Vagina (tissue), 2 donors: ENCODE data around the gene ARPP21. TPM values are rescaled to one million over a fixed set of nuclear protein-coding genes. Genes with fewer than 3 reads are reported as not detected.
"Not testable (repeated sequence)": the region's sequence is repeated elsewhere in the genome, so short reads cannot be mapped to it uniquely, and the experiment has no call there.

Experiments
- DNase-seq, 2 donors: peaks; one replicate each; pipeline ENCODE4 v3.0.0-alpha.2; 2017; ENCODE audit errors: extremely low spot score in 2 of 2
- H3K27ac ChIP-seq: fragments of 200-600 bp; sonication (generic); one replicate; pipeline ENCODE4 v1.5.1; 2019
- H3K27me3 ChIP-seq: fragments of 200-600 bp; sonication (generic); one replicate; pipeline ENCODE4 v1.5.1; 2019
- H3K36me3 ChIP-seq, 2 donors: fragments of 200-600 bp; sonication (generic); one replicate each; pipeline ENCODE4 v1.5.1; 2017 to 2019
- H3K4me1 ChIP-seq: fragments of 200-600 bp; sonication (generic); one replicate; pipeline ENCODE4 v1.5.1; 2019
- H3K4me3 ChIP-seq, 2 donors: fragments of 200-600 bp; sonication (generic); 1 replicate in 1 of 2; 2 replicates in 1 of 2; pipeline ENCODE4 v1.5.1; 2016 to 2019
- H3K9me3 ChIP-seq: fragments of 200-600 bp; sonication (generic); one replicate; pipeline ENCODE4 v1.5.1; 2019
- POLR2A ChIP-seq, 2 donors: fragments of 450-650 bp; IDR thresholded peaks; one replicate each; pipeline ENCODE4 v1.6.1; 2017; ENCODE audit warnings: antibody characterized with exemption in 2 of 2, mild to moderate bottlenecking in 2 of 2, moderate library complexity in 2 of 2
- POLR2AphosphoS5 ChIP-seq, 2 donors: sonication (generic); formaldehyde crosslinking; IDR thresholded peaks; one replicate each; pipeline ENCODE4 v1.9.0; 2017; ENCODE audit warnings: antibody characterized with exemption in 2 of 2, mild to moderate bottlenecking in 2 of 2, low read depth in 1 of 2; ENCODE audit not compliant: insufficient read depth in 1 of 2
- intact Hi-C: fragments of 100-400 bp; cut with DNase I; formaldehyde crosslinking; loops from one replicate; pipeline ENCODE4 v1.15.1; 2023
- total RNA-seq: library from RNA; depleted of rRNA; stranded (reverse); fragments of >200 nt; gene quantifications from one replicate; pipeline ENCODE4 v1.2.3, GENCODE V29; 2016
- TF ChIP-seq, protein P1 (sequence below), 3 experiments: fragments of 450-650 bp in 2 of 3; fragments of 200-600 bp in 1 of 3; sonication (generic) in 1 of 3; IDR thresholded peaks; one replicate each; pipeline ENCODE4 v1.5.1; 2017 to 2019; ENCODE audit warnings: antibody characterized with exemption in 3 of 3, mild to moderate bottlenecking in 2 of 3, moderate library complexity in 2 of 3

Gene ARPP21
- total RNA-seq, 1 donor from 2014 or later = not detected

DNA sequence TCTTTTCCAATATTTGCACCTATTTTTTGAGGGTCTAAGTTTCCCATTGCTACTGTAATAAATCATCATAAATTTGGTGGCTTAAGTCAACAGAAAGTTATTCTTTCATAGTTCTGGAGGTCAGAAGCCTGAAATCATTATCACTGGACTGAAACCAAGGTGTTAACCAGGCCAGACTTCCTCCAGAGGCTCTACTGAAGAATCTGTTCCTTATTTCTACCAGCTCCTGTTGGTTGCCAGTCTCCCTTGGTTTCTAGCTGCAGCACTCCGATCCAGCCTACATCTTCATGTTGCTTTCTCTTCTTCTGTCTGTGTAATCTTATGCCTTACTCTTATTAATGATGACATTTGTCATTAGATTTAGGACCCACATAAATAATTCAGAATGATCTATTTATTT is 22.0 kb upstream of the ARPP21 start:
- TF ChIP-seq, protein P1, sequence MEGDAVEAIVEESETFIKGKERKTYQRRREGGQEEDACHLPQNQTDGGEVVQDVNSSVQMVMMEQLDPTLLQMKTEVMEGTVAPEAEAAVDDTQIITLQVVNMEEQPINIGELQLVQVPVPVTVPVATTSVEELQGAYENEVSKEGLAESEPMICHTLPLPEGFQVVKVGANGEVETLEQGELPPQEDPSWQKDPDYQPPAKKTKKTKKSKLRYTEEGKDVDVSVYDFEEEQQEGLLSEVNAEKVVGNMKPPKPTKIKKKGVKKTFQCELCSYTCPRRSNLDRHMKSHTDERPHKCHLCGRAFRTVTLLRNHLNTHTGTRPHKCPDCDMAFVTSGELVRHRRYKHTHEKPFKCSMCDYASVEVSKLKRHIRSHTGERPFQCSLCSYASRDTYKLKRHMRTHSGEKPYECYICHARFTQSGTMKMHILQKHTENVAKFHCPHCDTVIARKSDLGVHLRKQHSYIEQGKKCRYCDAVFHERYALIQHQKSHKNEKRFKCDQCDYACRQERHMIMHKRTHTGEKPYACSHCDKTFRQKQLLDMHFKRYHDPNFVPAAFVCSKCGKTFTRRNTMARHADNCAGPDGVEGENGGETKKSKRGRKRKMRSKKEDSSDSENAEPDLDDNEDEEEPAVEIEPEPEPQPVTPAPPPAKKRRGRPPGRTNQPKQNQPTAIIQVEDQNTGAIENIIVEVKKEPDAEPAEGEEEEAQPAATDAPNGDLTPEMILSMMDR (IDR thresholded peaks at IDR 0.05) = no peak
- no peak for TF ChIP-seq POLR2AphosphoS5 (IDR thresholded peaks at IDR 0.05; ENCODE audit: insufficient read depth in 1 of 2, low read depth in 1 of 2)
- Histone ChIP-seq H3K9me3 (no peaks in the 10 kb centered on the region), H3K36me3 (no peaks in the 10 kb centered on the region), H3K4me3 (no peak overlapping the region), H3K27ac (no peak overlapping the region), H3K4me1 (no peaks in the 10 kb centered on the region), H3K27me3 (no peaks in the 10 kb centered on the region)
- intact Hi-C loops = no loop called here
- no peak for DNase-seq

DNA sequence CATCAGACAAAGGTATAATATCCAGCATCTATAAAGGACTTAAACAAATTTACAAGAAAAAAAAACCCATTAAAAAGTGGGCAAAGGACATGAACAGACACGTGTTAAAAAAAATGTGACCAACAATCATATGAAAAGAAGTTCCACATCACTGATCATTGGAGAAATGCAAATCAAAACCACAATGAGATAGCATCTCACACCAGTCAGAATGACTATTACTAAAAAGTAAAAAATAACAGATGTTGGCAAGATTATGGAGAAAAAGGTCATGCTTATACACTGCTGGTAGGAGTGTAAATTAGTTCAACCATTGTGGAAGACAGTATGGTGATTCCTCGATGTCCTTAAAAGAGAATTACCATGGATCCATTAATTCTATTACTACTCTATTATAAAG is 19.1 kb upstream of the ARPP21 start:
- H3K4me1 ChIP-seq, DNase-seq, intact Hi-C loops, H3K27me3 ChIP-seq, H3K4me3 ChIP-seq, H3K36me3 ChIP-seq, H3K9me3 ChIP-seq, H3K27ac ChIP-seq: not testable (repeated sequence)

DNA sequence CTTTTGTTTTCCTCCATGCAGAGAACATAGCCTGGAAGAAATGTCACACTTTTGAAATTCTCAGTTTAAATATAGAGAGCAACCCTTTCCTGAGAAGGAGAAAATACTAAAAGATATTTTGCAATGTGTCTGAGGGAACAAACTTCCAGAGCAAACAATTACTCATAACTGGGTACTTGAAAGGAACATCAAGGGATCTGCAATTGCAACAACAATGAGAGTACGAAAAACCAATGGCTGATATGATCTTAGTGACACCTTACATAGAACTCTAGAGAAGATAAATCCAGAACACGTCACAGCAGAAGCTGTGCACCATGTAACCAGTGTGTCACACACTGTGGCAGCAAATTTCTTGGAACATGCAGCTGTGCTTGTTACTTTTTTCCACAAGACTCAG is 14.6 kb upstream of the ARPP21 start:
- no peaks in the 10 kb centered on the region for H3K9me3 ChIP-seq
- DNase-seq = no peak
- TF ChIP-seq, protein P1 (IDR thresholded peaks at IDR 0.05) = no peak
- TF ChIP-seq POLR2AphosphoS5 (IDR thresholded peaks at IDR 0.05; ENCODE audit: insufficient read depth in 1 of 2, low read depth in 1 of 2) = no peak
- no peak for TF ChIP-seq POLR2A (IDR thresholded peaks at IDR 0.05)
- no peak overlapping the region for H3K4me3 ChIP-seq
- no peaks in the 10 kb centered on the region for H3K4me1 ChIP-seq
- H3K27ac ChIP-seq = no peak overlapping the region
- intact Hi-C loops = no loop called here
- H3K27me3 ChIP-seq = no peaks in the 10 kb centered on the region
- no peaks in the 10 kb centered on the region for H3K36me3 ChIP-seq

DNA sequence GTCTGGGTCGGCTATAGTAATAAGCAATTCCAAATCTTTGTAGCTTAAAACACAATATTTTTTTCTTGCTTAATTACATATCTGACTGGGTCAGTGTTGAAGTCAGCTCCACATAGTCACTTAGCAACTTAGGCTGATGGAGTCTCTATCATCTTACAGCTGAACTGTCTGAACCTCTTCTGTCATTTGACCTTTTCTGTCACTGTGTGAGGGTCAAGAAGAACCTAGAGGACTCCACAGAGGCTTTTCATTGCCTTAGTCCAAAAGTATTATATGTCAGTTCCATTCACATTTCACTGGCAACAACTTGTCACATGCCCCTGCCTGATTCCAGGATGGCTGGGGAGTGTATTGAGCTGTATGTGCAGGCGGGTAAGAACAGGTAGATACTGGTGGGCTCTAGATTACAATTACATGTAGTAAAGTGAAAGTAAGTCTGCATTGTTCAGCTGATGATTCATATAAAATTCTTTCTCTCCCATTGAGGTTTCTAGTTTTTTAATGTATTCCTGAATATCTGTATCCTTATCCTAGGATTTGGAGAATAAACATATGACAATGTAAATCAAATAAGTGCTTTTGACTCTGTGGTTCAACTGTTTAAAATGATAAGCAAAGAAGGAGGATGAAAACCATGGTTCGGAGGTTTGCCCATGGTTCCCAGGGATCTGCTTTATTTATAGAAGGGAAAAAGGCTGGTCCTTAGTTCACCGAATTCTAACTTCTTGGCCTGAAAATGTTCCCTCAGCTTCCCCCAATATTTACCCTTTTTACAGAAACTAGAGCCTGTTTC is 5.8 kb upstream of the ARPP21 start:
- Histone ChIP-seq H3K27ac (no peak overlapping the region), H3K36me3 (no peaks in the 10 kb centered on the region), H3K4me1 (no peaks in the 10 kb centered on the region), H3K9me3 (no peaks in the 10 kb centered on the region), H3K4me3 (no peak overlapping the region), H3K27me3 (no peaks in the 10 kb centered on the region)
- TF ChIP-seq, protein P1 (IDR thresholded peaks at IDR 0.05) = no peak
- TF ChIP-seq POLR2A (IDR thresholded peaks at IDR 0.05) = no peak
- TF ChIP-seq POLR2AphosphoS5 (IDR thresholded peaks at IDR 0.05; ENCODE audit: insufficient read depth in 1 of 2, low read depth in 1 of 2) = no peak
- intact Hi-C loops = no loop called here
- no peak for DNase-seq

DNA sequence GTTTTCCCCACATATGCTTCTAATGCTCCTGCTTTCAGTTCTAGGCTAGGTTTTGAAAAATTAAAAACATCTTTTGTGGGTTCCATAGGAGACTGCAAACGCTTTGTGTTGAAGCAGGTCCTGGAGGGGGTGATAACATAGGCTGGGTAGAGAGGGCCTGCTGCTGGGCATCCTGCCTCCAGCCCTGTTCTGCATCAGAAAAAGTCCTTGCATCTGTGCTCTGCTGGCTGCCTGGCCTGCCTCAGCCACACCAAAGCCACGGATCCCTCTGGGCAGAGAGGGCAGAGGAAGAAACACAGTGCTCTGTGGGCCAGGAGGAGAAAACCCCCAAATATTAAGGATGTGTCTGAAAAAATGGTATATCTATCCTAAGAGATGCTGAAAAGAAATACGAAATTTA is 3.9 kb upstream of the ARPP21 start:
- no peak for TF ChIP-seq POLR2A (IDR thresholded peaks at IDR 0.05)
- TF ChIP-seq POLR2AphosphoS5 (IDR thresholded peaks at IDR 0.05; ENCODE audit: insufficient read depth in 1 of 2, low read depth in 1 of 2) = no peak
- TF ChIP-seq, protein P1 (IDR thresholded peaks at IDR 0.05) = no peak
- DNase-seq = no peak
- no peaks in the 10 kb centered on the region for H3K9me3 ChIP-seq
- no peaks in the 10 kb centered on the region for H3K27me3 ChIP-seq
- H3K36me3 ChIP-seq = no peaks in the 10 kb centered on the region
- peaks cover 14% of the 10 kb centered on the region for H3K4me1 ChIP-seq
- no peak overlapping the region for H3K4me3 ChIP-seq
- H3K27ac ChIP-seq = no peak overlapping the region
- intact Hi-C loops = no loop called here
